Measurements from ENCODE around the gene NUP50.

NUP50 gene

GRCh38 chr22:45210577-45210976 lies 46.9 kb downstream of the NUP50 start:
- TF ChIP-seq CTCF (conservative IDR thresholded peaks at IDR 0.05) (no peak), ZFX (IDR thresholded peaks at IDR 0.05) (no peak)
- H3K27ac ChIP-seq = no peak overlapping the region

- H3K27ac ChIP-seq = no peak overlapping the region
- TF ChIP-seq CTCF (conservative IDR thresholded peaks at IDR 0.05) = no peak
- no peak for TF ChIP-seq ZFX (IDR thresholded peaks at IDR 0.05)
These were observed 47.3 kb downstream of the NUP50 start for GRCh38 chr22:45210991-45211390.

- no peak for TF ChIP-seq CTCF (conservative IDR thresholded peaks at IDR 0.05)
- no peak for TF ChIP-seq ZFX (IDR thresholded peaks at IDR 0.05)
- H3K27ac ChIP-seq = no peak overlapping the region
These were observed 47.7 kb downstream of the NUP50 start for GRCh38 chr22:45211435-45211834.

- H3K27ac ChIP-seq = no peak overlapping the region
- TF ChIP-seq CTCF (conservative IDR thresholded peaks at IDR 0.05) (no peak), ZFX (IDR thresholded peaks at IDR 0.05) (no peak)
These were observed 48.1 kb downstream of the NUP50 start for GRCh38 chr22:45211848-45212247.

- H3K27ac ChIP-seq = no peak overlapping the region
- TF ChIP-seq CTCF (conservative IDR thresholded peaks at IDR 0.05) = no peak
- no peak for TF ChIP-seq ZFX (IDR thresholded peaks at IDR 0.05)
These were observed 48.6 kb downstream of the NUP50 start for GRCh38 chr22:45212306-45212709.

GRCh38 chr22:45212992-45213751 lies 49.4 kb downstream of the NUP50 start:
- TF ChIP-seq ZFX (IDR thresholded peaks at IDR 0.05) (no peak), CTCF (conservative IDR thresholded peaks at IDR 0.05) (no peak)
- H3K27ac ChIP-seq = no peak overlapping the region

- peak overlapping the region; percentile 26 for H3K27ac ChIP-seq
- no peak for TF ChIP-seq CTCF (conservative IDR thresholded peaks at IDR 0.05)
- TF ChIP-seq ZFX (IDR thresholded peaks at IDR 0.05) = no peak
These were observed 52.6 kb downstream of the NUP50 start for GRCh38 chr22:45216133-45217003.
